NCI-H1105 (cell line): ENCODE results near the gene SLC29A2.
A peak's percentile ranks its signal among the peaks of the same experiment; 100 is the strongest.
"Not testable (repeated sequence)": the region's sequence is repeated elsewhere in the genome, so short reads cannot be mapped to it uniquely, and the experiment has no call there.

Source experiments
- DNase-seq: peaks from one replicate; lab custom pipeline; 2025; lab: John Stamatoyannopoulos, UW

Gene SLC29A2

GRCh38 chr11:66333896-66334604 lies 37.5 kb downstream of the SLC29A2 start:
- no peak for DNase-seq

GRCh38 chr11:66333220-66333877 lies 38.2 kb downstream of the SLC29A2 start:
- DNase-seq = no peak

- no peak for DNase-seq
Measured at GRCh38 chr11:66332371-66333219, 39.0 kb downstream of the SLC29A2 start.

GRCh38 chr11:66331542-66332370 lies 39.8 kb downstream of the SLC29A2 start:
- DNase-seq = no peak

GRCh38 chr11:66330931-66331330 lies 40.6 kb downstream of the SLC29A2 start:
- DNase-seq = no peak

GRCh38 chr11:66329165-66329673 lies 42.3 kb downstream of the SLC29A2 start:
- DNase-seq = no peak

- peak; percentile 44 for DNase-seq
Measured at GRCh38 chr11:66328302-66329144, 43.0 kb downstream of the SLC29A2 start.

GRCh38 chr11:66328031-66328301 lies 43.6 kb downstream of the SLC29A2 start:
- DNase-seq = no peak

- no peak for DNase-seq
Measured at GRCh38 chr11:66327171-66328030, 44.2 kb downstream of the SLC29A2 start.

GRCh38 chr11:66326261-66327111 lies 45.1 kb downstream of the SLC29A2 start:
- no peak for DNase-seq

GRCh38 chr11:66325263-66325671 lies 46.3 kb downstream of the SLC29A2 start:
- DNase-seq = no peak

- DNase-seq = no peak
Measured at GRCh38 chr11:66324664-66325063, 46.9 kb downstream of the SLC29A2 start.

- no peak for DNase-seq
Measured at GRCh38 chr11:66323684-66324083, 47.9 kb downstream of the SLC29A2 start.

- DNase-seq = no peak
Measured at GRCh38 chr11:66322732-66323427, 48.7 kb downstream of the SLC29A2 start.

GRCh38 chr11:66321606-66322005 lies 50.0 kb downstream of the SLC29A2 start:
- no peak for DNase-seq

- not testable (repeated sequence) for DNase-seq
Measured at GRCh38 chr11:66320748-66321147, 50.8 kb downstream of the SLC29A2 start.

GRCh38 chr11:66320289-66320688 lies 51.3 kb downstream of the SLC29A2 start:
- DNase-seq = not testable (repeated sequence)

- no peak for DNase-seq
Measured at GRCh38 chr11:66318600-66318970, 53.0 kb downstream of the SLC29A2 start.
